IMR-90 (cell line): ENCODE data around the gene ADPRM. TPM values are rescaled to one million over a fixed set of nuclear protein-coding genes. Genes with fewer than 3 reads are reported as not detected.

Source experiments
- ATAC-seq: fragments of 200-7000 bp; cut with Tn5 transposase; 2 replicates; pipeline ENCODE4 v1.9.1; 2020; ENCODE audit warnings: low read depth, mild to moderate bottlenecking, moderate library complexity
- BruUV-seq: library from RNA; stranded (reverse); fragments of 400-500 nt; replicated peaks from 2 replicates; lab custom pipeline; 2021; lab: Mats Ljungman, UMichigan
- CTCF ChIA-PET: fragments of 300-600 bp; formaldehyde crosslinking; extraction: SDS; loops from one replicate; lab custom pipeline; 2021; ENCODE audit warnings: antibody characterized with exemption; lab: Yijun Ruan, JAX
- POLR2A ChIA-PET: fragments of 300-600 bp; sonication (Branson Sonifier 250); formaldehyde crosslinking; loops from one replicate; lab custom pipeline; 2022; ENCODE audit warnings: antibody characterized with exemption; ENCODE audit not compliant: unreplicated experiment; lab: Charles Lee
- DNase-seq: peaks from one replicate; pipeline ENCODE4 v3.0.0; 2013
- H2AFZ ChIP-seq: replicated peaks from 2 replicates; pipeline ENCODE3; 2013; ENCODE audit warnings: low read length, mild to moderate bottlenecking; ENCODE audit not compliant: poor library complexity
- H2AK5ac ChIP-seq: 2 replicates; pipeline ENCODE4 v1.6.1; 2013; ENCODE audit warnings: low read depth, low read length, inconsistent platforms
- H2AK9ac ChIP-seq: replicated peaks from 2 replicates; pipeline ENCODE3; 2013; ENCODE audit warnings: mild to moderate bottlenecking, low read depth, low read length, moderate library complexity; ENCODE audit not compliant: poor library complexity
- H2BK120ac ChIP-seq: 2 replicates; pipeline ENCODE4 v1.6.1; 2013; ENCODE audit warnings: low read depth, low read length, inconsistent platforms
- H2BK15ac ChIP-seq: 3 replicates; pipeline ENCODE4 v1.6.1; 2013; ENCODE audit warnings: low read depth, low read length, inconsistent platforms
- H2BK20ac ChIP-seq: 2 replicates; pipeline ENCODE4 v1.6.1; 2013; ENCODE audit warnings: low read depth, mild to moderate bottlenecking, inconsistent platforms, low read length, moderate library complexity
- H2BK5ac ChIP-seq: 2 replicates; pipeline ENCODE4 v1.6.1; 2013; ENCODE audit warnings: mild to moderate bottlenecking, low read depth, low read length, inconsistent platforms; ENCODE audit not compliant: poor library complexity, severe bottlenecking
- H3K14ac ChIP-seq: replicated peaks from 2 replicates; pipeline ENCODE4 v1.6.1; 2013; ENCODE audit warnings: low read depth, low read length, inconsistent platforms
- H3K18ac ChIP-seq: 2 replicates; pipeline ENCODE4 v1.6.1; 2013; ENCODE audit warnings: low read depth, low read length, control low read depth
- H3K23ac ChIP-seq: 2 replicates; pipeline ENCODE4 v1.6.1; 2013; ENCODE audit warnings: low read depth, low read length, inconsistent platforms
- H3K27ac ChIP-seq: 2 replicates; pipeline ENCODE4 v1.5.1; 2013; ENCODE audit warnings: mild to moderate bottlenecking, control low read depth, low read length; ENCODE audit not compliant: insufficient read depth
- H3K27me3 ChIP-seq: 2 replicates; pipeline ENCODE4 v1.6.1; 2013; ENCODE audit warnings: low read length; ENCODE audit not compliant: control insufficient read depth, insufficient read depth
- H3K36me3 ChIP-seq: 2 replicates; pipeline ENCODE4 v1.6.1; 2013; ENCODE audit warnings: low read length, mixed read lengths; ENCODE audit not compliant: control insufficient read depth, insufficient read depth
- H3K4ac ChIP-seq: 2 replicates; pipeline ENCODE4 v1.6.1; 2013; ENCODE audit warnings: low read depth, low read length, inconsistent platforms
- H3K4me1 ChIP-seq: 2 replicates; pipeline ENCODE4 v1.6.1; 2013; ENCODE audit warnings: low read length, mixed read lengths; ENCODE audit not compliant: control insufficient read depth, insufficient read depth
- H3K4me2 ChIP-seq: 2 replicates; pipeline ENCODE4 v1.6.1; 2013; ENCODE audit warnings: low read depth, mild to moderate bottlenecking, control low read depth, low read length, moderate library complexity
- H3K4me3 ChIP-seq: 2 replicates; pipeline ENCODE4 v1.5.1; 2013; ENCODE audit warnings: low read depth, mild to moderate bottlenecking, control low read depth, low read length, moderate library complexity; ENCODE audit not compliant: insufficient read depth
- H3K56ac ChIP-seq: 2 replicates; pipeline ENCODE4 v1.6.1; 2013; ENCODE audit warnings: low read length, inconsistent platforms; ENCODE audit not compliant: insufficient read depth; ENCODE audit errors: extremely low read depth
- H3K79me1 ChIP-seq, 2 experiments: 2 replicates each; pipeline ENCODE4 v1.6.1; 2013; ENCODE audit warnings: low read length in 2 of 2, inconsistent platforms in 1 of 2, low read depth in 1 of 2
- H3K9ac ChIP-seq: 2 replicates; pipeline ENCODE4 v1.6.1; 2013; ENCODE audit warnings: low read depth, low read length, control low read depth
- H3K9me1 ChIP-seq: 2 replicates; pipeline ENCODE4 v1.6.1; 2013; ENCODE audit warnings: low read length, inconsistent platforms; ENCODE audit not compliant: insufficient read depth
- H3K9me3 ChIP-seq: 2 replicates; pipeline ENCODE4 v1.6.1; 2013; ENCODE audit warnings: low read length; ENCODE audit not compliant: control insufficient read depth, insufficient read depth
- H4K20me1 ChIP-seq: 2 replicates; pipeline ENCODE4 v1.6.1; 2013; ENCODE audit warnings: low read length, inconsistent platforms; ENCODE audit not compliant: insufficient read depth
- H4K5ac ChIP-seq: 2 replicates; pipeline ENCODE4 v1.6.1; 2013; ENCODE audit warnings: mild to moderate bottlenecking, low read depth, low read length, control low read depth
- H4K8ac ChIP-seq, 2 experiments: 2 replicates each; pipeline ENCODE4 v1.6.1; 2013; ENCODE audit warnings: low read depth in 2 of 2, low read length in 2 of 2, control low read depth in 1 of 2, inconsistent platforms in 1 of 2
- H4K91ac ChIP-seq: 2 replicates; pipeline ENCODE4 v1.6.1; 2013; ENCODE audit warnings: low read depth, low read length, inconsistent platforms; ENCODE audit not compliant: insufficient read depth
- WGBS, 2 experiments: methylation state at CpG; one replicate each; pipeline versions ENCODE4 v1.1.5 to v1.1.7; 2013; ENCODE audit warnings: missing lambda C conversion rate in 2 of 2; ENCODE audit not compliant: insufficient read length in 1 of 2; ENCODE audit errors: extremely low coverage in 2 of 2; 5-methylcytosine and 5-hydroxymethylcytosine counted together
- dilution Hi-C: fragments of 300-500 bp; cut with HindIII; formaldehyde crosslinking; loops from one replicate; pipeline ENCODE4 v1.14.3; 2018; ENCODE audit warnings: low sequenced_read_pairs; ENCODE audit not compliant: unreplicated experiment
- in situ Hi-C: fragments of 300-500 bp; cut with MboI; formaldehyde crosslinking; loops from 3 replicates; pipeline ENCODE4 v1.14.3; 2019; ENCODE audit warnings: low sequenced_read_pairs, inconsistent platforms, mixed read lengths
- intact Hi-C: fragments of 100-400 bp; cut with micrococcal nuclease; formaldehyde crosslinking; loops from 2 replicates; pipeline ENCODE4 v1.10.0; 2022
- polyA plus RNA-seq, 3 experiments: library from polyadenylated mRNA; depleted of rRNA; stranded (reverse); fragments of >200 nt; gene quantifications; 2 replicates each; pipeline ENCODE4 v1.2.3, GENCODE V29; 2012; ENCODE audit warnings: low replicate concordance in 1 of 3
- total RNA-seq: library from RNA; depleted of rRNA; stranded (reverse); fragments of >200 nt; gene quantifications from 2 replicates; pipeline ENCODE4 v1.2.3, GENCODE V29; 2012
- TF ChIP-seq, protein P1 (sequence below): fragments of 150-350 bp; IDR thresholded peaks from 2 replicates; pipeline ENCODE4 v1.6.1; 2017; ENCODE audit warnings: mild to moderate bottlenecking, antibody characterized with exemption, low read length, low read depth
- TF ChIP-seq, protein P2 (sequence below): fragments of 150-350 bp; IDR thresholded peaks from 2 replicates; pipeline ENCODE4 v1.6.1; 2016; ENCODE audit warnings: low read depth, mild to moderate bottlenecking, low read length, moderate library complexity, borderline replicate concordance
- TF ChIP-seq, protein P3 (sequence below): conservative IDR thresholded peaks from 2 replicates; pipeline ENCODE4 v1.5.1; 2012; ENCODE audit warnings: mild to moderate bottlenecking, low read depth, low read length, improper control_type of control experiment

Gene ADPRM
- total and polyA plus RNA-seq, 2 of the 4 experiments (the other 2 are of a cell fraction) = 7.4 to 12.2 TPM

DNA sequence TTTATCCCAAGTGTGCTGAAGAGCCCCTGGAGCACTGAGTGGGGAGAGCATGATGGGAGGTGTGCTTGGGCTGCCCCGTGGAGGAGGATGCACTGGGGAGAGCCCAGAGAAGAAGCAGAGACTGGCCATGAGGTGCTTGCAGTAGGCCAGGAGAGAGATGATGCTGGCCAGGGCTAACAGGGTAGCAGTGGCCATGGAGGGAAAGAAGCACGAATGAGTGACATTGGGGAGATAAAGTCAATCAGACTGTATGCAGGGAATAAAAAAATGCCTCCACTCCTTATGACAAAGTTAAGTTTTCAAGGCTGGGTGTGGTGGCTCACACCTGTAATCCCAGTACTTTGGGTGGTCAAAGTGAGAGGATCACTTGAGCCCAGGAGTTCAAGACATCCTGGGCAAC is 37.9 kb downstream of the ADPRM start:
- H3K4ac ChIP-seq = no peak overlapping the region
- H3K27ac ChIP-seq = no peak overlapping the region
- BruUV-seq = no TSS peak
- H2BK20ac ChIP-seq = no peak overlapping the region
- no peak overlapping the region for H2BK5ac ChIP-seq
- H3K9me1 ChIP-seq = no peaks in the 10 kb centered on the region
- WGBS, 2 experiments = 86% methylated on average over 1 of the region's 2 CpGs; no CpG with 5 or more reads in 1 of the 2 experiments
- H4K8ac ChIP-seq = no peak overlapping the region
- H4K91ac ChIP-seq = no peak overlapping the region
- no peak overlapping the region for H3K56ac ChIP-seq
- intact Hi-C loops = no loop called here
- in situ Hi-C loops = loop anchor here (5.0 to 10.0 kb wide), 3 partner anchors 90 to 1260 kb away; partner anchors contain the start of gene ZNF18
- no peaks in the 10 kb centered on the region; the same call in 1 of the 2 replicates for H3K4me1 ChIP-seq
- ATAC-seq = no peak
- H3K18ac ChIP-seq = no peak overlapping the region
- no peak overlapping the region for H3K9ac ChIP-seq
- no peaks in the 10 kb centered on the region for H3K36me3 ChIP-seq
- no peak overlapping the region for H3K23ac ChIP-seq
- H3K14ac ChIP-seq = no peak overlapping the region
- dilution Hi-C loops = no loop called here
- no peak overlapping the region for H3K4me2 ChIP-seq
- no peaks in the 10 kb centered on the region for H4K20me1 ChIP-seq
- peaks cover 7% of the 10 kb centered on the region for H3K27me3 ChIP-seq
- H2BK15ac ChIP-seq = no peak overlapping the region
- no peaks in the 10 kb centered on the region for H3K9me3 ChIP-seq
- CTCF ChIA-PET = interaction anchor here (2.6 kb wide), 1 partner anchor 109 kb away, joined by 16 read pairs; no protein-coding TSS in a partner anchor
- POLR2A ChIA-PET = no interaction called here
- TF ChIP-seq, protein P1, sequence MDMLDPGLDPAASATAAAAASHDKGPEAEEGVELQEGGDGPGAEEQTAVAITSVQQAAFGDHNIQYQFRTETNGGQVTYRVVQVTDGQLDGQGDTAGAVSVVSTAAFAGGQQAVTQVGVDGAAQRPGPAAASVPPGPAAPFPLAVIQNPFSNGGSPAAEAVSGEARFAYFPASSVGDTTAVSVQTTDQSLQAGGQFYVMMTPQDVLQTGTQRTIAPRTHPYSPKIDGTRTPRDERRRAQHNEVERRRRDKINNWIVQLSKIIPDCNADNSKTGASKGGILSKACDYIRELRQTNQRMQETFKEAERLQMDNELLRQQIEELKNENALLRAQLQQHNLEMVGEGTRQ = no peak
- TF ChIP-seq, protein P2, sequence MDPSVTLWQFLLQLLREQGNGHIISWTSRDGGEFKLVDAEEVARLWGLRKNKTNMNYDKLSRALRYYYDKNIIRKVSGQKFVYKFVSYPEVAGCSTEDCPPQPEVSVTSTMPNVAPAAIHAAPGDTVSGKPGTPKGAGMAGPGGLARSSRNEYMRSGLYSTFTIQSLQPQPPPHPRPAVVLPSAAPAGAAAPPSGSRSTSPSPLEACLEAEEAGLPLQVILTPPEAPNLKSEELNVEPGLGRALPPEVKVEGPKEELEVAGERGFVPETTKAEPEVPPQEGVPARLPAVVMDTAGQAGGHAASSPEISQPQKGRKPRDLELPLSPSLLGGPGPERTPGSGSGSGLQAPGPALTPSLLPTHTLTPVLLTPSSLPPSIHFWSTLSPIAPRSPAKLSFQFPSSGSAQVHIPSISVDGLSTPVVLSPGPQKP = no peak
- TF ChIP-seq, protein P3, sequence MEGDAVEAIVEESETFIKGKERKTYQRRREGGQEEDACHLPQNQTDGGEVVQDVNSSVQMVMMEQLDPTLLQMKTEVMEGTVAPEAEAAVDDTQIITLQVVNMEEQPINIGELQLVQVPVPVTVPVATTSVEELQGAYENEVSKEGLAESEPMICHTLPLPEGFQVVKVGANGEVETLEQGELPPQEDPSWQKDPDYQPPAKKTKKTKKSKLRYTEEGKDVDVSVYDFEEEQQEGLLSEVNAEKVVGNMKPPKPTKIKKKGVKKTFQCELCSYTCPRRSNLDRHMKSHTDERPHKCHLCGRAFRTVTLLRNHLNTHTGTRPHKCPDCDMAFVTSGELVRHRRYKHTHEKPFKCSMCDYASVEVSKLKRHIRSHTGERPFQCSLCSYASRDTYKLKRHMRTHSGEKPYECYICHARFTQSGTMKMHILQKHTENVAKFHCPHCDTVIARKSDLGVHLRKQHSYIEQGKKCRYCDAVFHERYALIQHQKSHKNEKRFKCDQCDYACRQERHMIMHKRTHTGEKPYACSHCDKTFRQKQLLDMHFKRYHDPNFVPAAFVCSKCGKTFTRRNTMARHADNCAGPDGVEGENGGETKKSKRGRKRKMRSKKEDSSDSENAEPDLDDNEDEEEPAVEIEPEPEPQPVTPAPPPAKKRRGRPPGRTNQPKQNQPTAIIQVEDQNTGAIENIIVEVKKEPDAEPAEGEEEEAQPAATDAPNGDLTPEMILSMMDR = no peak
- H2AFZ ChIP-seq = no peak overlapping the region
- no peak for DNase-seq
- no peak overlapping the region for H2BK120ac ChIP-seq
- no peak overlapping the region for H2AK9ac ChIP-seq
- no peaks in the 10 kb centered on the region for H3K79me1 ChIP-seq
- no peak overlapping the region for H3K4me3 ChIP-seq
- no peak overlapping the region for H2AK5ac ChIP-seq
- H4K5ac ChIP-seq = no peak overlapping the region
